Measurements from ENCODE around the gene RPLP2.
A peak's percentile ranks its signal among the peaks of the same experiment; 100 is the strongest.

RPLP2 gene

DNA sequence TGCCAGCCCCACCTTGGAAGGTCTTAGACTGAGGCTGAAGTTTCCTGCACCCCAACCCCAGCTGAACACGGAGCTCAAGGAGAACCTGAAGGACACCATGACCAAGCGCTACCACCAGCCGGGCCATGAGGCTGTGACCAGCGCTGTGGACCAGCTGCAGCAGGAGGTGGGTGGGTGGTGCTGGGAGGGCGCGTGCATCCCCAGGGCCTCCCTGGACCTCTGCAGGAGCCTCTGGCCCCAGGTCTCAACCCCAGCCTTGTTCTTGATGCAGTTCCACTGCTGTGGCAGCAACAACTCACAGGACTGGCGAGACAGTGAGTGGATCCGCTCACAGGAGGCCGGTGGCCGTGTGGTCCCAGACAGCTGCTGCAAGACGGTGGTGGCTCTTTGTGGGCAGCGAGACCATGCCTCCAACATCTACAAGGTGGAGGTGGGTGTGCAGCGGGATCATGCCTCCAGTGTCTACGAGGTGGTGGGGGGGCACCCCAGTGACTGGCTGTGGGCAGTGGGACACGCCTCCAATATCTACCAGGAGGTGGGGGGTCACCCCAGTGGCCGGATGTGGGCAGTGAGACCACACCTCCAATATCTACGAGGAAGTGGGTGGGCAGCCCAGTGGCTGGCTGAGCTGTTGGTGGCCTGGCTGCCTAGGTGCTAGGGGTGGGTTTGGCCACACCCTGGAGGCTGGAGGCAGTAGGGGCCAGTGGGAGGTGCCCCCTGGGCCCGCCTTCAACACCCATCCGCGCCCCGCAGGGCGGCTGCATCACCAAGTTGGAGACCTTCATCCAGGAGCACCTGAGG is 27.6 kb downstream of the RPLP2 start:
- no peak for DNase-seq

DNA sequence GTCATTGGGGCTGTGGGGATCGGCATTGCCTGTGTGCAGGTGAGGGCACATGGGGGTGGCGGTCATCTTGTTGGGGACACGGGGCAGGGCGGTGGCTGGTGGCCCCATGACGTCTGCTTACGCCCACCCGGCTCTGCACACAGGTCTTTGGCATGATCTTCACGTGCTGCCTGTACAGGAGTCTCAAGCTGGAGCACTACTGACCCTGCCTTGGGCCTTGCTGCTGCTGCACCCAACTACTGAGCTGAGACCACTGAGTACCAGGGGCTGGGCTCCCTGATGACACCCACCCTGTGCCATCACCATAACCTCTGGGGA is 28.2 kb downstream of the RPLP2 start:
- no peak for DNase-seq

DNA sequence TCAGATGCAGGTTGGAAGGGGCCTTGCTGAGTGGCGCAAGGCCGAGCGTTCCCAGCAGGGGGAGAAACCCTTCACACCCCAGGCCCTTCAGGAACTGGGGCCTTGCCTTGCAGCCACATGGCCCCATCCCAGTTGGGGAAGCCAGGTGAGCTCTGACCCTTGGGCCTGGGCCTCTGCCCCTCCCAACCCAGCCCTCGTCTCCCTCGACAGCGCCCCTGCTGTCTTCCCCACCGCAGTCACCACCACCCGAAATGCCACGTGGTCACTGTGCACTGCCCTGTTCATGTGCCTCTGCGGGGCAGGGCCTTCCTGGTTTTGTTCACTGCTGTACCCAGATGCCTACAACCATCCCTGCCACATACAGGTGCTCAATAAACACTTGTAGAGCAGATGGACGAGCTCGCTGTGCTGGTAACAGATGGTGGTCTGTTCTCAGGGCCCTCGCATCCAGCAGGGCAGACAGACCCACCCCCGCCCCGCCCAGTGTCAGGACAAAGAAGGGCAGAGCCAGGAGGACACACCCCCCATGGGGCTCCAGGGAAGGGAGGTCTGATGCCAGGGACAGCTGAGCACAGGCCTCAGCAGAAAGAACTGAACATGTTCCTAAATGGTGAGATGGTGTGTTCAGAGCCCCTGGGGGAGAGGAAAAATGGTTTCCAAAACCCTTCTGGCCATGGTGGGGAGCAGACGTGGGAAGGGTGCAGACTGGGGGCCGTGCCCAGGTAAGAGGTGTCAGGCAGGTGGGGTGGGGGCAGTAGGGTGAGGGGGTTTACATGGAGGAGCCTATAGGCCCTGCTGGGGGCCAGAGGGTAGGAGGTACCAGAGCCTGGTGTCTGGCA is 28.9 kb downstream of the RPLP2 start:
- DNase-seq: no peak

DNA sequence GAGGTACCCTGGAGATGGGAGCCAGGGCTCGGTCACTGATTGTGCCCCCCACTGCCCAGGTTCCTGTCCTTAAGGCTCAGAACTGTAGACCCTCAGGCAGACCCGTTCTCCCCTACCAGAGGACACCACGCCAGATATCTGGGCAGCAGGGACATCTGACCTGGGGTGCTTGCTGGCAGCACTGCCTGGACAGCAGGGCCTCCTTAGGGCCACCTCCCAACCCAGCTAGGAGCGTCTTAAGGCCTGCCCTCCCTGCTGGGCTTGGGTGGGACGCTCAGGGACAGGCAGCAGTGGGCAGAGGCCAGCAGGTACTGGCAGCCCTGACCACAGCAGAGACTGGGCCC is 29.5 kb downstream of the RPLP2 start:
- DNase-seq: no peak

DNA sequence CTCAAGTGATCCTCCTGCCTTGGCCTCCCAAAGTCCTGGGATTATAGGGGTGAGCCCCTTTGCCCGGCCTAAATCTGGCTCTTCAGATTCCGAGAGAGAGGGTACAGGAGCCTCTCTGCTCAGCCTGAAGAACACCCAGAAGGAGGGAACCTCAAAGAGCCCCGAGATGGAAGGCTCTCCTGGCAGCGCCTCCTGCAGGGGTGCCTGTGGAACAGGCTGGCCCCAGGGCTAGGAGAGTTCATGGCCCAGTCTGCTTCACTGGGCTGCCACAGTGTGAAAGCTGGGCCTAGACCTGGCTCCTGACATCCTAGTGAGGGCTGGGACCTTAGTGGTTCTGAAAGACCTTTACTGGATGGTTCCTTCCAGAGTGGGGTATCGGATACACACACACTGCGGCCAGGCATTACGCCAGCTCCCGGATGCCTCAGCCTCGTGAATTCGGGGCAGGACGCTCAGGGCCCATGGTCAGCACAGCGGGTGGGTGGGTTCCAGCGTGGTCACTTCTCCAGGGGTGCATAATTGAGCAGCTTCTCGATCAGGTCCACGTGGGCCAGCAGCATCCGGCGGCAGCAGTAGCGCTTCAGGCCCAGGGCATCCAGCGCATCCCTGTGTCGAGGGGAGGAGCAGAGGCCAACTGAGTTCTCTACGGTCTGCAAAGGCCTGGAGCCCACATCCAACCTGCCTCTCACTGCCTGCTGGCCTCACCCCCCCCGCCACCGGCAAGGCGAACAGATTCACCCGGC is 30.3 kb downstream of the RPLP2 start:
- peak in 1 of 2 donors; percentile 17 for DNase-seq

DNA sequence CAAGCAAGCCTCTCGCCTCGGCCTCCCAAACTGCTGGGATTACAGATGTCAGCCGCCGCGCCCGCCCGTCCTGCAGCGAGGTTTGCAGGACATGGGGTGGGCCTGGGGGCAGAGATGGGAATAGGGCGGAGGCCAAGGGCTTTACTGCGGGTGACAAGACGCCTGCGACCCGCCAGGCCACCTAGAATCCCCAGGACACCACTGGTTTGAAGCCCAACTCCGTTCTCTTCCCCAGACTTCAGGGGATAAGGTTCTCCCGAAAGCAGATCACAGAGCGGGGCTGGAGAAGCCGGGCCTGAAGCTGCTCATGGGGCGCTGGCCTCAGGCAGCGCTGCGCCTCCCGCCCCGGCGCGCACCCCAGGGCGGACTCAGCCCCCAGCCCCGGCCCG is 32.2 kb downstream of the RPLP2 start:
- peak in 1 of 2 donors; percentile 37 for DNase-seq

DNA sequence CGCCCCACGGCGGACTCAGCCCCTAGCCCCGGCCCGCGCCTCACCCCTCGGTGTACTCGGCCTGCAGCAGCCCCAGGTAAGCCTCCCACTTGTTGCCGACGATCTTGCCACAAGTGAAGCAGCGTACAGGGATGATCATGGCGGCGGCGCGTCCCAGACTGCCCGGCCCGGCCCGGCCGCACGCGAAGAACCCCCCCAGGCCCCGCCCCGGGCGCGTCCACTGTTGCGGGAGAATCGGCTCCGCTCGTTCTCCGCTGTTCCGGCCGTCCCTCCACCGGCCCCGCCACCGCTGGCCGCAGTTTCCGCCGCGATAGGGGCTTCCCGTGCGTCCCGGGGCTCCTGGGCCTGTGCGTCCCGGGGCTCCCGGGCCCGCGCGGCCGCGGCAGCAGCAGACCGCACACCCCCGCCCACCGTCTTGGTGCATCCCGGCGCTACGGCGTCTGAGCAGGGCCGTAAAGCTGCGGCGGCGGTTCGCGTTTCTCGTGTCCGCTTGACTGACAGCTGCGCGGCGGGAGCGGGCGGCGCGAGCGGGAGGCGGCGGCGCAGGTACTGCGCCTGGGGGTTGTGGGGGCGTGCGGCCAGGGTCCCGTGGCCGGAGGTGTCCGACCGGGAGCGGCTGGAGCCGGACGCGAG is 32.7 kb downstream of the RPLP2 start, which contains the start of the genes POLR2L and TSPAN4:
TSS of gene POLR2L (minus strand) at position 160 of the 633 bp plus-strand sequence. CDS start at position 139, 21 bp downstream.
TSS of gene TSPAN4 (plus strand) at position 483 of the 633 bp plus-strand sequence. CDS start 7,453 bp downstream, outside the sequence.
- DNase-seq: peak; percentile 82 to 90

DNA sequence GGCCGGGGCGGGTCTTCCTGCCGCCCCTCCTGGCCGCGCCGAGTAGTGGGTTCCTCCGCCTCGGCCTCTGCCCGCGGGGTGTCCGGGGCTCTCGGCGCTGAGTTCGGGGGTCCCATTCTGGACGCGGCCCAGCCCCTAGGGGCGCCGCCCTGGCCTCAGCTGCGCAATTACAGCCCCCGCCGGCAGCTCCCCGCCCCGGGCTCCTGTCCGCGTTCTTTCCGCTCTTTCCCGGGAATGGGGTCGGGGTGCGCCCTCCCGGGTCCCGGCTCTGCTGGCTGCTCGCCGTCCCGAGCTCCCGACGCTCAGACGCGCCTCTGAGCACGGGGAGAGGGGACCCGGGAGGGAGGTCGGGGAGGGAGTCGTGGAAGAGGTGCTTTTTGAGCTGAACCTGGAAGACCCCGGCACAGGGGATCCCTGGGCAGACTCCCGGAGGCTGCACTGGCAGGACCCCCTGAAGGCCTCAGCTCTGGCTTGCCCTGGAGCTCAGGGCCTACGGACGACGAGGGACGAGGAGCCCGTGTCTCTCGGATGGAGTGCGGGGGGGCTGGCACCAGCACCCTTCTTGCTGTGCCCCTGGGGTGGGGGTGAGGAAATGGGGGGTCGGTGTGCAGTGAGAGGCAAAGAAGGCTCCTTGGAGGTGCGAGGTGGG is 33.4 kb downstream of the RPLP2 start:
- DNase-seq: no peak

DNA sequence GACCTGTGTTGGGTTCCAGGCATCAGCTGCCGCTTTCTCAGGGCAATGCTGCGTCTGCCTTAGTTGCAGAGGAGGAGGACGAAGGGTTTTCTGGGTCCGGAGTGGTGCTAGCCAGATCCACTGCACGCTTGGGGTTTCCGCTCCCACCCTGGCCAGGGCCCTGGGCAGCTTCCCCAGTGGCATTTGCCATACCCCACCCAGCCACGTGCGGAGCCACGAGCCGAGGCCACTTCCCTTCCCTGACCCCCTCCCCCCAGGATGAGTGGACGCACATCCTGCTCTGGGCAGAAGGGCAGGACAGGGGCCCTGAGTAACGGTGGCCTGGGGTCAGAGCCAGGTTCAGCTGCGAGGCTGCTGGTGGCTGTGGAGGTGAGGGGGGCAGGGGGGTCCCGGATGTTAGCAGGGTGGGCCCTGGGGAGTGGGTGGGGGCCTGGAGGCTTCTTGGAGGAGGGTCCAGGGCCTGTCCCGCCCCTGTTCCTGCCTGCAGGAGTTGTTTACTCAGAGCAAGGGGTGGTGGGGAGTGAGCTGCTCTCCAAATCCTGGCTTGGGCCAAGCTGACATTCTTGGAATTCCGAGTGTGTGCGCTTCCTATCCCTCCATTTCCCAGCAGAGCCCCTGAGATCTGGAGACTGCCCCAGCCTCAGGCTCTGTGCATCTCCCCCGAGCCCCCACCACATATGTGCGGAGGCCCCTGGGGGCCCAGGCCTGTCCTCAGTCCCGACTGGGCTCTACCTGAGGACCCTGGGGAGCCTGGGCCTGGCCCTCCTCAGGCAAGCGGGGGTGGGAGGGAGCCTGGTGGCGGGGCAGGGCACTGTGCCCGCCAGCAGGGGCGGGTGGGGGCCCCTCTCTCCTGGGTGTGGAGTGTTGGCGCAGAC is 34.3 kb downstream of the RPLP2 start:
- DNase-seq: peak; percentile 69 to 75

DNA sequence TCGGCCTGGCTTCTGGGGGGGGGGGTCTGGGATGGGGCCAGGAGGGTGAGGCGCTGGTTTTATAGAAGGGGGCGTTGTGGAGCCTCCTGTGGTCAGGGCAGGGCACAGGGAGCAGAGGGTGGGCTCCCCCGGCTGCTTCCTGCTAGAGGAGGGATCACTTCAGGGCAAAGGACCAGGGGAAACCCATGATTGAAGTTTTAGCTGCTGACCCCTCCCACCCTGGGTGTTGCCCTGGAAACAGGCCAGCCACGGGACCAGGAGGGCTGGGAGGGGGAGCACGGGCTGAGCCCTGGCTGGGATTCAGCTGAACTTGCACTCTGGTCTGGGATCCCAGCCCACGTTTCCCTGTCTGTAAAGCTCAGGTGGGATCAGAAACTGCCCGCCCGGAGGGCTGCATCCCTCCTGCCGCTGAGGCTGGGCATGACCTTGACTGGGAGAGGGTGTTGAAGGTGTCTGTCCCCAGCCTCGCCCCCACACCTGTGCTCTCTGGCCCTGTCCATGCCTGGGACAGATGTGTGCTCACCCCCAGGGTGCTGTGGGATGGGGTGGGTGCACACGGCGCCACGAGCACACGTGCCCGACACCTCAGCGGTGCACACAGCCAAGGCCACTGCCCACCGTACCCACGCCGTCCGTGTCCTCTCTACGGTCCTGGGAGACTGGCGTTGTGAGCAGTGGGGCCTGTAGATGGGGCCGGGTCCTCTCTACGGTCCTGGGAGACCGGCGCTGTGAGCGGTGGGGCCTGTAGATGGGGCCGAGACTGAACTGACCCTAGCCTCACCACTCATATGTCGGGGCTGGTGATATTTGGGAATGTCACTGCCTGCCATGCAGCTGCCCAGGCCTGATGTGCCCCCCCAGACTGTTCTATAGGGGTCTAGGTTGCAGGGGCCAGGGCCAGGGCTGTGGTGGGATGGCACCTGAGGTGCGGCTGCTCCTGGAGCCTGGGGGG is 35.2 kb downstream of the RPLP2 start:
- DNase-seq: peak; percentile 44 to 52

DNA sequence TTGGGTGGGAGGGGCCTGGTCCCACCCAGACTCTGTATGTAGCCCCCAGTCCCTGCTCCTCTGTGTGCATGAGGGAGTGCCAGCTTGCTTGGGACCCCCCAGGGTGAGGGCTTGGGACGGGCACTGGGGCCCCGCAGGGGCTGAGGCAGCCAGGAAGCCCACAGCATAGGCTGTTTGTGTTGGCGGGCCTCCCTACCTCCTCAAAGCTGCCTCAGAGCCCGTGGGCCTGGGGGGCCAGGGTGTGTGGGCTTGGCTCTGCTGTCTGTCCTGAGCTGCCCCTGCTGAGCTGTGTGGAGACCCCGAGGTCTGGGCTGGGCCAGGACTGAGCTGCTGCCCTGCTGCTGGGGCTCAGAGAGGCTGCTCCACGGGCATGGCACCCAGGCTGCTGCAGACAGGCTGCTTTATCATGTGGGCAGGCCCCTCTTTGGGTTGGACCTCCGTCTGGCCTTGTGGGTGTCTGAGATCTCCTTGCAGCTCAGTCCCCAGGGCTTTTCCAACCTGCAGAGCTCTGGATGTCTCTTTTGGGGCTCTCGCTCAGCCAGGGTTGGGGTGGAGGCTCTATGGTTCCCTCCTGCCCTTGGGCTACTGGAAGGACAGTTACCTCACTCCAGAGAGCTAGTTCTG is 36.2 kb downstream of the RPLP2 start:
- DNase-seq: no peak

DNA sequence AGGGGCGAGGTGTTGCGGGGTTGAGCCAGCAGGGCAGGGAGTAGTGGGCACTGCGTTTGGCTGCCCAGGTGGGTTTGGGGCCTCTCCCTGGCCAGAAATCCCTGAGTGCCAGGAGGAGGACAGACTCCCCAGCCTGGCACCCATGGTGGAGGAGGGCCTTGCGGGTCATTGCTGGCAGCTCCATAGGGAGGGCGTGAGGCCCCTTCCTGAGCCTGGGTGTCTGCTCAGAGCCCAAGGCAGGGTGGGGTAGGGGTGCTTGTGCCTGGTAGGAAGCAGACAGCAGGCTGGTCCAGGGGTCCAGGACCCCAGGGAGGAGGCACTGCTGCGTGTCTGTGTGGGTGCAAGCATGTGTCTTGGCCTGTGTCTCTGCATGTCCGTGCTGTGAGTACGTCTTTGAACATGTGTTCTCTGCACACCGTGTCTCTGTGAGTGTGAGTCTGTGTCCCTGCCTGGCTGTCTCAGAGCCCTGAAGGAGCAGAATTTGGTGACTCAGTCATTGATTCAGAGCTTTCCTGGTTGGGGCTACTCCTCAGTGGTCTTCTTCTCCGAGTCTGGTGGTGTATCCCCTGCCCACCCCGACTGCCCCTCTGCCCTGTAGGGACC is 36.8 kb downstream of the RPLP2 start:
- DNase-seq: no peak

DNA sequence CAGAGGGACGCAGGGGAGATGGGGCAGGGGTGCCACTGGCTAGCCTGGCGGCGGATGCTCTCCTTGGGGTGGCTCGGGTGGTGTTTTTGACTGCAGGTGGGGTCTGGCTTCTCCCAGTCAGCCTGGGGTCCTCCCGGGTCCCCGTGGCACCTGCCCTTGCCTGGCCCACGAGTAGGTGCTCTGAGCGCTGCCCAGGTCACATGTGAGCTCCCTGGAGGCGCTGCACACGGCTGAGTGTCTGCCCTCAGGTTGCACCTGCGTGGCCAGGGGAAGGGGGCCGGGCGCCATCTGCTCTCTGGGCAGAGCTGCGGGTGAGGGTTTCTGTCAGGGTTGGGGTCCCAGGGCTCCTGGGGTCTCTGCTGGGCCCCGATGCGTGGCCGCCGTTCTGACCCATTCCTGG is 38.1 kb downstream of the RPLP2 start:
- no peak for DNase-seq

DNA sequence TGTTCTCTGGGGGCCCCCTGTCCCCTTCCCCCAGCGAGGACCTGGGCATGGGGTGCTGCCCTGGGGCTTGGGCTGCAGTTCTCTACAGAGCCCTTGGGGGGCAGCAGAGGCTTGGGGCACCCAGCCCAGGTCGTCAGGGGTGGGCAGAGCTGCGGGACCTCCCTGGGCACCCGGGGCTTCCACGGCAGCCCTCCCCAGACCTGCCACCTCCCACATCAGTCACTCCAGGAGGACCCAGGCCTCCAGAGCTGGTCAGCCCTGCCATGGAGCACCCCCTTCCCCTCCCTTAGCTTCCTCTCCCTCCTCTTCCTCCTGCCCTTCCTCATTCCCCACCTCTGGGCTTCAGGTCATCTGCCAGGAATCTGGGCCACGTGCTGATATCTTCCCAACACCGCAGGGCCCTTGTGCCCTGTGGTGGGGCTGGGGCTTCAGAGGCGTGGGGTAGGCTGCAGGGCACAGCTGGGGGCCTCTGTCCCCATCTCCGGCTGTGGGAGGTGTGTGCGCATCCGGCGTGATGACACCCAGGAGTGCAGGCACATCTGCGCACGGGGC is 38.7 kb downstream of the RPLP2 start:
- DNase-seq: peak; percentile 42 to 44

DNA sequence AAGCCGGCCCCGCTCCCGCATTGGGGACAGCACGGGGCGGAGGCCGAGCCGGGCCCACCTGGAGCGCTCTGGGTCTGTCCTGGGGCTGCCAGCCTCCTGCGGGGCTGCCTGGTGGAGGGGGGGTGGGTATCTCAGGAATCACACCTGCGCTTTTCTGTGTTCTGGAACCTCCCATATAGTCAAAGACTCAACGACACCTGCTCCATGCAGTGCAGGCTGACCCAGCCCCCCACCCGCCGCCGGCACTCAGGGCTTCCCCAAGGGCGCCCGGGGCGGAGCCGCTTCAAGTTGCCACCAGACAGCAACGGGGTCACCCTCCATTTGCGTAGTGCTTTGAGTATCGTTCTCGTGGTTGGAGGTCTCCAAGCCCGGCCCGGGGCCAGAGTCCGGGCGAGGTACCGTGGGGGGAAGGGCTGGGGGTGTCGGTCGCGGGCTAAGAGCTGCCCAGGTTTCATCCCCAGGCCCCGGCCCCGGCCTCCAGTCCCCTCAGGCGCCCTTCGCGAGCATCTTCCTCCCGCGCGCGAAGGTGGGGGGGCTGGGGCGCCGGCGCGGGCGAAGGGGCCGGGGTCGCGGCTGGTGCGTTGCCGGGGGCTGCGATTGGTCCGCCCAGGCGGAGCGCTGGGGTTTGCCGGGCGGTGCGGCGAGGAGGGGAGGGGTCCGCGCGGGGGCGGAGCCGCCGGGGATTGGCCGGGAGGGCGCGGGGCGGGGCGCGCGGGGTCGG is 39.5 kb downstream of the RPLP2 start:
- DNase-seq: no peak

DNA sequence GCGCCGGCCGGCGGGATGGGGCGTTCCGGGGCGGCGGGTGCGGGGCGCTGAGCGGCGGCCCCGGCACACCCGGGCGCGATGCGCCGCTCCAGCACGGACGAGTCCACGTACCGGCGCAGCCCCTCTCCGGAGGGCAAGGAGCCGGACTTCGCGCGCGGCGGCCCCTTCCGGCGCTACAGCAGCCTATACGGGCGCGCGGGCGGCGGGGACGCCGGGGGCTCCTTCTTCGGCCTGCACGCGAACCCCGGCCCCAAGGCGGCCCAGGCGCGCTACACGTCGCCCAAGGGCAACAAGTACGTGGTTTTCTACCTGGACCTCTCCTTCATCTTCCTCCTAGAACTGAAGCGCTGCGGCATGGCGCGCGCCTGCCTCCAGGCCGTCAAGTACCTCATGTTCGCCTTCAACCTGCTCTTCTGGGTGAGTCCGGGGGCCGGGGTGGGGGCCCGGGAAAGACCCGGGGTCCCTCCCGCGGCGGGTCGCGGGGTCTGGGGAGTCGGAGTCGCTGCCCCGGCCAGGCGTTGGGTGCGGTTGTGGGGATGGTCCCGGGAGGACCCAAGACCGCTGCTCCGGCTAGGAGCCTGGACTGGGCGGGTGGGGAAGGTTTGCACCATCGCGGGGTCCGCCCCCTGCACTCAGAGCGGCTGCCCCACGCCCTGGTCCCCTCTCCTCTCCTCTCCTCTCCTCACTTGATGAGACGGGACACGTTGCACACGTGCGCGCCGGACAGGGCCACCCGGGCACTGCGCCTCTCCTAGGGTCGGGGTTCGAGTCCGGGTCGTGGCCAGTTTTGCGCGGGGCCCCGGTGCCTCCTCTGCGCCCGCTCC is 40.4 kb downstream of the RPLP2 start:
- DNase-seq: no peak
